GM19351 (cell line): ENCODE measurements around the gene ELF2.
"Not testable (repeated sequence)": the region's sequence is repeated elsewhere in the genome, so short reads cannot be mapped to it uniquely, and the experiment has no call there.

Experiments used
- ATAC-seq: cut with Tn5 transposase; IDR thresholded peaks from one replicate; pipeline ENCODE4 v1.9.1; 2021; ENCODE audit warnings: mild to moderate bottlenecking, moderate library complexity; ENCODE audit not compliant: unreplicated experiment

Gene ELF2

GRCh38 chr4:139082750-139083606 lies 94.0 kb downstream of the ELF2 start:
- peak; percentile 81 for ATAC-seq

GRCh38 chr4:139078926-139079325 lies 98.1 kb downstream of the ELF2 start:
- ATAC-seq: no peak

- ATAC-seq: no peak
Measured at GRCh38 chr4:139077567-139078355, 99.3 kb downstream of the ELF2 start.

- no peak for ATAC-seq
Measured at GRCh38 chr4:139076016-139076744, 100.8 kb downstream of the ELF2 start.

GRCh38 chr4:139060591-139060990 lies 116.4 kb downstream of the ELF2 start:
- no peak for ATAC-seq

- ATAC-seq: not testable (repeated sequence)
Measured at GRCh38 chr4:139059026-139059425, 118.0 kb downstream of the ELF2 start.

GRCh38 chr4:139054791-139055505 lies 122.1 kb downstream of the ELF2 start:
- ATAC-seq: no peak

GRCh38 chr4:139053909-139054308 lies 123.1 kb downstream of the ELF2 start:
- no peak for ATAC-seq

- no peak for ATAC-seq
Measured at GRCh38 chr4:139050446-139050845, 126.6 kb downstream of the ELF2 start.

- ATAC-seq: no peak
Measured at GRCh38 chr4:139048026-139048425, 129.0 kb downstream of the ELF2 start.

- ATAC-seq: no peak
Measured at GRCh38 chr4:139044291-139044690, 132.7 kb downstream of the ELF2 start.

GRCh38 chr4:139042981-139043460 lies 134.0 kb downstream of the ELF2 start:
- no peak for ATAC-seq

- ATAC-seq: no peak
Measured at GRCh38 chr4:139038874-139039443, 138.1 kb downstream of the ELF2 start.

- no peak for ATAC-seq
Measured at GRCh38 chr4:139036885-139037284, 140.1 kb downstream of the ELF2 start.

GRCh38 chr4:139035650-139036049 lies 141.4 kb downstream of the ELF2 start:
- ATAC-seq: no peak

GRCh38 chr4:139030614-139031235 lies 146.3 kb downstream of the ELF2 start:
- peak; percentile 81 for ATAC-seq

- not testable (repeated sequence) for ATAC-seq
Measured at GRCh38 chr4:139029866-139030363, 147.1 kb downstream of the ELF2 start.

GRCh38 chr4:139028191-139028661 lies 148.8 kb downstream of the ELF2 start:
- ATAC-seq: no peak

GRCh38 chr4:139027776-139028175 lies 149.2 kb downstream of the ELF2 start:
- ATAC-seq: no peak
